Type B pancreatic cell (in vitro differentiated cells): Measurements from ENCODE around the gene CEMIP. TPM values are rescaled to one million over a fixed set of nuclear protein-coding genes. Genes with fewer than 3 reads are reported as not detected.

Experiments
- DNase-seq: peaks from one replicate; pipeline ENCODE4 v3.0.0; 2021; ENCODE audit warnings: mixed read lengths; ENCODE audit not compliant: unreplicated experiment; ENCODE audit errors: extremely low spot score
- H3K27ac Mint-ChIP-seq: 2 replicates; pipeline ENCODE4 v1.8.0; 2021; ENCODE audit warnings: mild to moderate bottlenecking, mixed read lengths
- H3K27me3 Mint-ChIP-seq: 2 replicates; pipeline ENCODE4 v1.8.0; 2021; ENCODE audit warnings: mixed read lengths
- H3K36me3 Mint-ChIP-seq: 2 replicates; pipeline ENCODE4 v1.8.0; 2021; ENCODE audit warnings: mixed read lengths
- H3K4me1 Mint-ChIP-seq: one replicate; pipeline ENCODE4 v1.8.0; 2021; ENCODE audit warnings: mixed read lengths; ENCODE audit not compliant: unreplicated experiment
- H3K4me3 Mint-ChIP-seq: 2 replicates; pipeline ENCODE4 v1.8.0; 2021; ENCODE audit warnings: mild to moderate bottlenecking, mixed read lengths
- H3K9me3 Mint-ChIP-seq: 2 replicates; pipeline ENCODE4 v1.8.0; 2021; ENCODE audit warnings: mixed read lengths
- total RNA-seq: library from RNA; stranded (reverse); gene quantifications from 2 replicates; pipeline ENCODE4 v1.2.1, GENCODE V29; 2021; ENCODE audit warnings: low replicate concordance
- TF ChIP-seq, protein P1 (sequence below): fragments of 200-600 bp; sonication (generic); conservative IDR thresholded peaks from 2 replicates; pipeline ENCODE4 v1.5.0; 2021; ENCODE audit warnings: antibody characterized with exemption, mild to moderate bottlenecking

Gene CEMIP
- total RNA-seq, 1 donor from 2014 or later = 16.4 TPM

DNA sequence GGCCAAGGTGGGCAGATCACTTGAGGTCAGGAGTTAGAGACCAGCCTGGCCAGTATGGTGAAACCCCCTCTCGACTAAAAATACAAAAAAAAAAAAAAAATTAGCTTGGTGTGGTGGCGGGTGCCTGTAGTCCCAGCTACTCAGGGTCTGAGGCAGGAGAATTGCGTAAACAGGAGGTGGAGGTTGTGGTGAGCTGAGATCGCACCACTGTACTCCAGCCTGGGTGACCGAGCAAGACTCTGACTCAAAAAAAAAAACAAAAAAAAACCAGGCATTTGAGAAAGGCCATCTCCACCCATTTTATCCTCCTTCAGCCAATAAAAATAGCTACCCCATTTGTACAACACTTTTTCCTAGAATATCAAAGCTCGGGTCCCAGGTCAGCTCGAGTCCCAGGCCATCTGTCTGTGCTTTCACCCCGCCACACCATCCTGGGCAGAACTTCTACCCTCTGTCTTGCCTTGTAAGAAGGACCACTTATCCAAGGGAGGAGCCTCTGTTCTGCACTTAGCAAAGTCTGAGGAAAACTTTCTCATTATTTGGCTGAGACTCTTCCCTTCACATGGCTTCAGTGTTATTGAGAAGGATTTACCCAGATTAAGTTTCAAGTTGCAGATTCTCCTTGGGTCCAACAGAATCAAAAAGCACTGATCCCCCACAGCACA lies 111.3 kb downstream of the CEMIP start:
- Mint-ChIP-seq H3K36me3 (peaks cover 8% of the 10 kb centered on the region), H3K27ac (no peak overlapping the region), H3K4me1 (peaks cover 4% of the 10 kb centered on the region), H3K27me3 (peaks cover 3% of the 10 kb centered on the region), H3K9me3 (no peaks in the 10 kb centered on the region), H3K4me3 (no peak overlapping the region)
- TF ChIP-seq, protein P1, sequence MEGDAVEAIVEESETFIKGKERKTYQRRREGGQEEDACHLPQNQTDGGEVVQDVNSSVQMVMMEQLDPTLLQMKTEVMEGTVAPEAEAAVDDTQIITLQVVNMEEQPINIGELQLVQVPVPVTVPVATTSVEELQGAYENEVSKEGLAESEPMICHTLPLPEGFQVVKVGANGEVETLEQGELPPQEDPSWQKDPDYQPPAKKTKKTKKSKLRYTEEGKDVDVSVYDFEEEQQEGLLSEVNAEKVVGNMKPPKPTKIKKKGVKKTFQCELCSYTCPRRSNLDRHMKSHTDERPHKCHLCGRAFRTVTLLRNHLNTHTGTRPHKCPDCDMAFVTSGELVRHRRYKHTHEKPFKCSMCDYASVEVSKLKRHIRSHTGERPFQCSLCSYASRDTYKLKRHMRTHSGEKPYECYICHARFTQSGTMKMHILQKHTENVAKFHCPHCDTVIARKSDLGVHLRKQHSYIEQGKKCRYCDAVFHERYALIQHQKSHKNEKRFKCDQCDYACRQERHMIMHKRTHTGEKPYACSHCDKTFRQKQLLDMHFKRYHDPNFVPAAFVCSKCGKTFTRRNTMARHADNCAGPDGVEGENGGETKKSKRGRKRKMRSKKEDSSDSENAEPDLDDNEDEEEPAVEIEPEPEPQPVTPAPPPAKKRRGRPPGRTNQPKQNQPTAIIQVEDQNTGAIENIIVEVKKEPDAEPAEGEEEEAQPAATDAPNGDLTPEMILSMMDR = no peak
- no peak for DNase-seq

DNA sequence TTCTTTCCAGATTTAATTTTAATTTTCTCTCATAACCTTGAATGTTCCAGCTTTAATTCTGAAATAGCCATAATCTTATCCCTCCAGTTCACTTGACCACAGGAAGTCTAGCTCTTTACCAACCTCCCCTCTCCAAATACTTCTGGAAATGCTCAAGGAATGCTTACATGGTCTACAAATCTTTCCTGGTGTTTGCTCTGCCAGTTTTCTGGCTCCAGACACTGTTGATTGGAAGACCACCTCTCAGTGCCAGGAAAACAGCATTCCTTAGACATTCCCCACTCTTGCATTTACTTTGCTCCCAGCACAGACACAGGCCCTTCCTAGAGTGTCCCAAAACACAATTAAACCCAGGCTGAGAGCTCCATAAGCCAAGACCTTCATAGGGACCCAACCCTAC lies 111.8 kb downstream of the CEMIP start:
- Mint-ChIP-seq H3K27me3 (no peaks in the 10 kb centered on the region), H3K4me1 (peaks cover 4% of the 10 kb centered on the region)

DNA sequence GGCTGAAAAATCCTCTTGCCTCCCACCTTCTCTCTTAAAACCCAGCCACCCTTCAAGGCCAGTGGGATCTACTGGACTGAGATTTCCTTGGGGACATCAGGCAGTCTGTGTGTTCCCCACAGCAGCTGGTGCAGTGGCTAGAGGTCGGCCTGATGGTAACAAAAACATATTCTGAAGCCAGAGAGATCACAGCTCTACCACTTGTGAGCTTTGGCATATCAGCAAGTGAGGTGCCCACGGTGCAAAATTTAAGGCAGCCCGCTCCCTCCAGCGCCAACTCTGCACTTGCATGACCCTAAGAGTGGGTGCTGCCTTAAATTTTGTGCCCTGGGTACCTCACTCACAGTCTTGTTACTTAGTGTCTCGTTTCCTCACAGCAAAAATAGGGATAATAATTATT lies 113.2 kb downstream of the CEMIP start:
- H3K27me3 Mint-ChIP-seq = no peaks in the 10 kb centered on the region
- no peak overlapping the region for H3K27ac Mint-ChIP-seq
- DNase-seq = no peak
- peaks cover 8% of the 10 kb centered on the region for H3K36me3 Mint-ChIP-seq
- no peak overlapping the region for H3K4me3 Mint-ChIP-seq
- TF ChIP-seq, protein P1 = no peak
- peaks cover under 1% of the 10 kb centered on the region for H3K4me1 Mint-ChIP-seq
- no peaks in the 10 kb centered on the region for H3K9me3 Mint-ChIP-seq

More for the DNA sequence above, 111.8 kb downstream of the CEMIP start:
- Mint-ChIP-seq H3K27ac (no peak overlapping the region), H3K36me3 (peaks cover 8% of the 10 kb centered on the region), H3K9me3 (no peaks in the 10 kb centered on the region), H3K4me3 (no peak overlapping the region)
- no peak for DNase-seq
- TF ChIP-seq, protein P1 = no peak

DNA sequence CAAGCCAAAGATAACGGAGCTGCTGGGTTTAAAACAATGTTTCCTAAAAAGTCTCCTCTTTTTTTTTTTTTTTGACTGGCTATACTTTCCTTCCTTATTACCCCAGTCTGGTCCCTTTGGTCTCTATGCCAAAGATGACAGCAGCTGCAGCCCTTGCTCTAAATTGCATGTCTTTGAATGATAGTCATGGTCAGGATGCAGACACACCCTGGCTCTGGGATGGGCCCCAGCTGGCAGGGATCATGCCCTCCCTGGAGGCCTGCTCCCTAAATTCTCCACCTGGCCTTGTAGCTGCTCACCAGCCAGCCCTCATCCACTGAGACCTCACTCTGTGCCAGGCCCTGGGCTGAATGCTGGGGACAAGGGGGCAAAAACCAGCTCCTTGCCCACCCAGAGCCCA lies 114.6 kb downstream of the CEMIP start:
- DNase-seq = no peak
- no peaks in the 10 kb centered on the region for H3K27me3 Mint-ChIP-seq
- H3K4me1 Mint-ChIP-seq = no peaks in the 10 kb centered on the region
- TF ChIP-seq, protein P1 = no peak
- no peaks in the 10 kb centered on the region for H3K9me3 Mint-ChIP-seq
- no peak overlapping the region for H3K27ac Mint-ChIP-seq
- no peak overlapping the region for H3K4me3 Mint-ChIP-seq
- H3K36me3 Mint-ChIP-seq = peaks cover 8% of the 10 kb centered on the region

DNA sequence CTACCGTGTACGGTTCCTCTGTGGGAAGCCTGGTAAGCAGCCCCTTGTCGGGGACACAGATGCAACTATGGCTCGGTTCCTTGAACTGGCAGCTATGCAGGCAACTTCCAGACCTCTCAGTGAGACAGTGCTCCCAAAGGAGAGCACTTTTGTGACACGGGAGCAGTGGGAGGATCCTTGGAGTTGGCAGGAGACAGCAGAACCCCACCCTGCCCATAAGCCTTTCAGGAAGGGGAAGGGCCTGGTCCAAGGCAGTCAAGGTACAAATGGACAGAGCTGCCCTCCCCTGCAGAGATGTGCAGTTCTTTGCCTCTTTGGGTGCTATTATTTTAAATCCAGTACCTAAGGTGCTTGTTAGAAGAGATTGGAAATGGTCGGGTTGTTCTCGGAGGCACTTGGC lies 115.9 kb downstream of the CEMIP start:
- DNase-seq = no peak
- Mint-ChIP-seq H3K9me3 (no peaks in the 10 kb centered on the region), H3K4me3 (no peak overlapping the region), H3K36me3 (peaks cover 12% of the 10 kb centered on the region), H3K27ac (no peak overlapping the region), H3K27me3 (no peaks in the 10 kb centered on the region), H3K4me1 (no peaks in the 10 kb centered on the region)
- TF ChIP-seq, protein P1 = no peak

DNA sequence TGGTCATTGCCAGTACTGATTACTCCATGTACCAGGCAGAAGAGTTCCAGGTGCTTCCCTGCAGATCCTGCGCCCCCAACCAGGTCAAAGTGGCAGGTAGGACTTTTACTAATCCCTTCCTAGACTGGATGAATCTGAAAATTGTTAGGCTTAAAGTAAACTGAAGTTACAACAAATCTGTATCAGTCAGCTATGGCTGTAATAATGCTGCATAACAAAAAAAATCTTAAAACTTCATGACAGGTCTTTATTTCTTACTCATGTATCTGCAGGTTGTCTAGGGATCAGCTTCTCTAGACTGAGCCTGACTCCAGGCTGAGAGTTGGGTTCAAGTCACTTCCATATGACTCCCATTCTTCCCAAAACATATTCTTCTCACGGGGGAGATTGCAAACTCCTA lies 116.8 kb downstream of the CEMIP start:
- H3K9me3 Mint-ChIP-seq = no peaks in the 10 kb centered on the region
- no peaks in the 10 kb centered on the region for H3K27me3 Mint-ChIP-seq
- no peak overlapping the region for H3K4me3 Mint-ChIP-seq
- no peak for DNase-seq
- TF ChIP-seq, protein P1 = no peak
- H3K27ac Mint-ChIP-seq = no peak overlapping the region
- H3K4me1 Mint-ChIP-seq = no peaks in the 10 kb centered on the region
- peaks cover 7% of the 10 kb centered on the region for H3K36me3 Mint-ChIP-seq
